Ectodermal cell (in vitro differentiated cells): ENCODE results near the gene MAGI1.
"Not testable (repeated sequence)": the region's sequence is repeated elsewhere in the genome, so short reads cannot be mapped to it uniquely, and the experiment has no call there.

ENCODE experiments used
- H3K27ac ChIP-seq: 2 replicates; pipeline ENCODE4 v1.7.0; 2013; ENCODE audit warnings: mild to moderate bottlenecking, low read depth, low read length; ENCODE audit not compliant: insufficient read depth, poor library complexity, severe bottlenecking
- H3K27me3 ChIP-seq: 2 replicates; pipeline ENCODE4 v1.7.0; 2013; ENCODE audit warnings: mild to moderate bottlenecking, low read length; ENCODE audit not compliant: insufficient read depth, control insufficient read depth, poor library complexity, severe bottlenecking
- H3K36me3 ChIP-seq: one replicate; pipeline ENCODE4 v1.7.0; 2013; ENCODE audit warnings: low read length; ENCODE audit not compliant: control insufficient read depth, insufficient read depth
- H3K4me1 ChIP-seq: one replicate; pipeline ENCODE4 v1.7.0; 2013; ENCODE audit warnings: low read length; ENCODE audit not compliant: control insufficient read depth, insufficient read depth
- H3K4me3 ChIP-seq: 2 replicates; pipeline ENCODE4 v1.7.0; 2013; ENCODE audit warnings: low read depth, low read length, control low read depth; ENCODE audit not compliant: insufficient read depth
- H3K9me3 ChIP-seq: 2 replicates; pipeline ENCODE4 v1.7.0; 2013; ENCODE audit warnings: mild to moderate bottlenecking, low read length, moderate library complexity; ENCODE audit not compliant: control insufficient read depth
- WGBS, 2 experiments: methylation state at CpG; one replicate each; pipeline ENCODE4 v1.1.7; 2013; ENCODE audit warnings: missing lambda C conversion rate in 2 of 2; 5-methylcytosine and 5-hydroxymethylcytosine counted together

MAGI1 gene

DNA sequence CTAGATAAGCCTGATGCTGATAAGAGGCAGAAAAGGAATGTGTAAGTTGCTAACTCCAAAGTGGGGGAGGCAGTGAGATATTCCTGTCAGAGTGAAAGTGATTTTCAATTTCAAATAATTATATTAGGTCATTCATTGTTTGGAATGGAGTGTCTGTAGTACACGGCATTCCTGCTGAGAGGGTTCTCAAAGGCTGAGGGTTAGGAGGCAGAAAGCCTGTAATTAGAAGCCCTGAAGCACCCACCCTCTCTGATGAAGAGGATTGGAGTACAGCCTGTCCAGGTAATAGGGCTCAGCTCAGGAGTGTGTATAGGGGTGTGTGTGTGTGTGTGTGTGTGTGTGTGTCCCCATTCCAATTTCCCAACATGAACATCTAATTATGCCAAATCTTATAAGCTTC is 486.8 kb downstream of the MAGI1 start:
- Histone ChIP-seq H3K27me3 (peaks cover 18% of the 10 kb centered on the region), H3K4me3 (no peak overlapping the region), H3K27ac (no peak overlapping the region), H3K9me3 (no peaks in the 10 kb centered on the region), H3K36me3 (no peaks in the 10 kb centered on the region), H3K4me1 (peaks cover 6% of the 10 kb centered on the region)
- 31 to 54% methylated on average over 1 of the region's 1 CpG for WGBS, 2 experiments

DNA sequence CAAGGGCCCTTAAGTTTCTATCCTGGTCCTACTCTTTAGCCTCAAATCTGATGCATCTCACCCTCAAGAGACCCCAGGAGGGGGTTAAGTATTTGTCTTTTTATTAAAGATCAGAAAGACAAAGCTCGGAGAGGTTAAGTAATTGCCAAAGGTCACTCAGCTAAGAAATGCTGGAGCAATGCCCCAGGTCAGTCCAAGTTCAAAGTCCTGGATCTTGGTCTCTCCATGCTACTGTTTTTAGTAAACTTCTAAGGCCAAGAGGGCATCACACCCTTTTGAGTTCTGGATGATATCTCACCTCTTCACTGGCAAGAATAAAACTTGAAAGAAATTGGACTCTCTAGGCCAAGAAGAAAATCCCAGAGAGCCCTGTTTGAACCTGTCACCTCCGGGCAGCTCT is 488.6 kb downstream of the MAGI1 start:
- Histone ChIP-seq H3K4me3 (no peak overlapping the region), H3K4me1 (peaks cover 6% of the 10 kb centered on the region), H3K36me3 (no peaks in the 10 kb centered on the region), H3K27ac (no peak overlapping the region), H3K9me3 (no peaks in the 10 kb centered on the region), H3K27me3 (peaks cover 18% of the 10 kb centered on the region)
- WGBS, 2 experiments, result 73 to 81% methylated on average over 2 of the region's 2 CpGs

DNA sequence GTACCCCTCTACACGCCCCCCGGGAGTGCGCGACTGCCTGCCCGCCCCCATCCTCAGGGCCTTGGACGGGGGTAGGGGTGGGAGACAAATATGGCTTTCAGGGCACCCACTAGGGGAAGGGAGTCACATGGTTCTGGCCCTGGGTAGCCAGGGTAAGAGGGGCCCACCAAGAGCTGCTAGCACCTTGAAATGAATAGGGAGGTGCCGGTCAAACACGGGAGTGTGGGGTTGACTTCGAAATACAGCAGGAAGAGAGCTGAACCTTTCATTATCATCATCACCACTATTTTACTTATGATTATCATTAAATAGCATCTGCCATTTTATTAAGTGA is 489.1 kb downstream of the MAGI1 start:
- Histone ChIP-seq H3K36me3 (no peaks in the 10 kb centered on the region), H3K27ac (no peak overlapping the region), H3K27me3 (peaks cover 18% of the 10 kb centered on the region), H3K9me3 (no peaks in the 10 kb centered on the region), H3K4me1 (peaks cover 6% of the 10 kb centered on the region), H3K4me3 (peak overlapping the region; percentile 48)
- 10% methylated on average over 9 of the region's 9 CpGs for WGBS, 2 experiments

DNA sequence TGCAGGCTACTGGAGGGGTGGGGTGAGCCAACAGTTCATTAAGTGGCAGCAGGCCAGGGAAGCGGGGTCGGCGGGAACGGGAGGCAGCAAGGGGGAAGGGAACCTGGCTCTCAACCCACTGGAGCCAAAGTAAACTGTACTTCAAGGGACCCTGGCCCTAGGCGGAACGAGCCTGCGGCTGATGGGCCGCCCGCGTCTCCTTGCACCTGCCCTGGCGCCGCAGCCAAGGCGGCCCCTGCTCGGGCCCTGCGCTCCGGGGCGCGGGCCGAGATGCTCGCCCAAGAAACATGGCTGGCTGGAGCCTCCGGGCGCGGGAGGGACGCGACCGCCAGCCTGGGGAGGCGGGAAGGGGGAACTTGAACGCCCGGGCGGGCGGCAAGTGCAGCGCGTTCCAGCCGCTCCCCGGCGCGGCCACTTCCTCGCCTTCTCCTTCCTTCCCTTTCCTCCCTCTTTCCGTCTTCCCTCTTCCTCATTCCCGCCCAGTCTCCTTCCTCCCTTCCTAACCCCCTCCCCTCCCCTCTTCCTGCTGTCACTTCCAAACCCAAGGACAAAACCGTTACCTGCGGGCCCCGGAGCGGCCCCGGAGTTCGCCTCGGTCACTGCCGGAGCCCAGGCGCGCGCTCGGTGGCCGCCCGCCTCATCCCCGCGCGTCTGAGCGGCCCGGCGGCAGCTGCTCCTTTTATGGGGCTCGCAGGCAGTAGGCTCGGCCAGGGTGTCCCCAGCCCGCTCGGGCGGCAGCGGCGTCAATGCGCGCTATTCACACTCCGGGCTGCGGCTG is 489.7 kb downstream of the MAGI1 start:
- 1% methylated on average over 71 of the region's 71 CpGs for WGBS, 2 experiments
- H3K4me1 ChIP-seq, result peaks cover 6% of the 10 kb centered on the region
- no peaks in the 10 kb centered on the region for H3K9me3 ChIP-seq
- no peak overlapping the region for H3K27ac ChIP-seq
- peaks cover 18% of the 10 kb centered on the region for H3K27me3 ChIP-seq
- H3K4me3 ChIP-seq, result peak overlapping the region; percentile 48
- H3K36me3 ChIP-seq, result no peaks in the 10 kb centered on the region

DNA sequence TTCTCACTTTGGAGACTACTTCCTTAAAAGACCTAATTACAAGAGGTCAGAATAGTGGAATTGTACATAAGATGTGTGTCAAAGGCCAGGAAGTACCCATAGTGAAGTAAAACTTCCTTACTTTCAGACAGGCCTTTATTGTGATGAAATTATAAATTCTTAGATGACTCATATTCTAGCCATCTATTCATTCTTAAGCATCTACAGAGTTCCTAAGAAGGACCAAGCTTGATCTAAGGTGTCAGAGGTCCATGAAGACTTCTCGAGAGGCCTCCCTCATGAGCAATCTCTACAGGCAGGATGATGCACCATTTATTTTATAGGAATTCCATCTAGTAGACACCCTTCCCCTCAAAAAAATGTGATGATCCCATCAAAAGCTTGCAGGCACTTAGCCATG is 493.3 kb downstream of the MAGI1 start:
- H3K4me1 ChIP-seq, result peaks cover 3% of the 10 kb centered on the region
- no peaks in the 10 kb centered on the region for H3K36me3 ChIP-seq
- WGBS, 2 experiments, result 89 to 95% methylated on average over 1 of the region's 1 CpG
- H3K27me3 ChIP-seq, result peaks cover 18% of the 10 kb centered on the region
- no peak overlapping the region for H3K4me3 ChIP-seq
- no peaks in the 10 kb centered on the region for H3K9me3 ChIP-seq
- H3K27ac ChIP-seq, result no peak overlapping the region

DNA sequence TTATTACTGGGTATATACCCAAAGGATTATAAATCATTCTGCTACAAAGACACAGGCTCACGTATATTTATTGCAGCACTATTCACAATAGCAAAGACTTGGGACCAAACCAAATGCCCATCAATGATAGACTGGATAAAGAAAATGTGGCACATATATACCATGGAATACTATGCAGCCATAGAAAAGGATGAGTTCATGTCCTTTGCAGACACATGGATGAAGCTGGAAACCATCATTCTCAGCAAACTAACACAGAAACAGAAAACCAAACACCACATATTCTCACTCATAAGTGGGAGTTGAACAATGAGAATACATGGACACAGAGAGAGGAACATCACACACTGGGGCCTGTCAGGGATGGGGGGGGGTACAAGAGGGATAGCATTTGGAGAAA is 495.3 kb downstream of the MAGI1 start:
- not testable (repeated sequence) for H3K4me3 ChIP-seq, H3K27ac ChIP-seq, H3K9me3 ChIP-seq, H3K27me3 ChIP-seq, H3K36me3 ChIP-seq
- WGBS, 2 experiments, result 93 to 100% methylated on average over 1 of the region's 1 CpG
- peaks cover 10% of the 10 kb centered on the region for H3K4me1 ChIP-seq

DNA sequence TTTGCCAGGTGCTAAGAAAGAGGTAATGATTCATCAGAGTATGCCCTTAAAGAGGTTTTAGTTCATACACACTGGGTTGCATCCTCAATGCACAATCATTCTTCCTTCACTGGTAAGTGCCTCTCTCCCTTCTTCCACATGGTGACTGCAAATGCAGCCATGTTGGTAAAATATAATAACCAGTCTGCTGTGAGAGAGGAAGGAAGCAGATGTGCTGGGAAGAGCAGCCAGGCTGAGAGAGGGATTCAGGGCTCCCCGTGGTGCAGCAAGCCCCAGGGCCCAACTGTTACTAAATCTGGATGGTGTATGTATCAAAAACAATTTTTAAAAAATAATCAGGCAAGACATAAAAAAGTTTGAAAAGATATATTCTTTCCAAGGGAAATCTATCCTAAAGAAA is 498.1 kb downstream of the MAGI1 start:
- H3K27me3 ChIP-seq, result no peaks in the 10 kb centered on the region
- no peaks in the 10 kb centered on the region for H3K9me3 ChIP-seq
- 0 to 20% methylated on average over 1 of the region's 1 CpG for WGBS, 2 experiments
- no peaks in the 10 kb centered on the region for H3K36me3 ChIP-seq
- peaks cover 11% of the 10 kb centered on the region for H3K4me1 ChIP-seq
- no peak overlapping the region for H3K4me3 ChIP-seq
- no peak overlapping the region for H3K27ac ChIP-seq

DNA sequence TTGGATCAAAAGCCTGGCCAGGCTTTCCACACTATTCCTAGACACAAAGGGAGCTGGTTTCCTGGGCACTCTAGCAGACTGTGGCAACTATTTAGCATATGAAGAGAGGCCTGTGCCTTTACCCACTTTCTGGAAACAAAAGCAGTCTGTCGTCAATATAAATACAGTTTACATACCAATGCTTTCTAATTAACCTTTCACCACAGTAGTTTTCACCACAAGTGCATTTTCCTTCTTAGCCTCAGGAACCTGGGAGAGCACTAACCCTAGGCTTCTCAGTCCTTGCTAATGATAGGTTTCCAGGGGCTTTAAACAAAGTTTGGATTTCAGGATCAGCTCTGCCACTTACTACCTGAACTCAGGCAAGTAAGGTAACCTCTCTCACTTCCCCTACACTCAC is 499.1 kb downstream of the MAGI1 start:
- H3K36me3 ChIP-seq, result no peaks in the 10 kb centered on the region
- H3K27me3 ChIP-seq, result no peaks in the 10 kb centered on the region
- peaks cover 14% of the 10 kb centered on the region for H3K4me1 ChIP-seq
- no peak overlapping the region for H3K27ac ChIP-seq
- H3K9me3 ChIP-seq, result no peaks in the 10 kb centered on the region
- no peak overlapping the region for H3K4me3 ChIP-seq
- WGBS, 2 experiments, result 0% methylated on average over 1 of the region's 1 CpG

DNA sequence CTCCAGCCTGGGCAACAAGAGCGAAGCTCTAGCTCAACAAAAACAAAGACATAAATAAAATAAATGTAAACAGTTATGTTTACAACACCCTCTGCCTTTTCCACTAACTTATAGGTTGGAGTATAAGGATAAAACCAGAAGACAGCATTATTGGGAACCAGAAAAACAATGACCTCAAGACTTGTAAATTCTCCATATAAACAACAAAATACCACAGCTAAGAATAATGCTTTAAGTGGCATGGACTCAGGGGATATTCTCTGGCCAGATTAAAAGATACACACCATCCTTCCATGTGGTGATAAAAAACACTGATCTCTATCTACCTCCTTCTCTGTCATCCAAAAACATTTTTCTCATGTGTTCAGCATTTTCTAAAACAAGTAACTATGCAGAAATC is 500.6 kb downstream of the MAGI1 start:
- H3K9me3 ChIP-seq, result no peaks in the 10 kb centered on the region
- no peak overlapping the region for H3K27ac ChIP-seq
- peaks cover 14% of the 10 kb centered on the region for H3K4me1 ChIP-seq
- no peak overlapping the region for H3K4me3 ChIP-seq
- WGBS, 2 experiments, result 100% methylated on average over 1 of the region's 1 CpG; no CpG with 5 or more reads in 1 of the 2 experiments
- no peaks in the 10 kb centered on the region for H3K36me3 ChIP-seq
- H3K27me3 ChIP-seq, result no peaks in the 10 kb centered on the region

DNA sequence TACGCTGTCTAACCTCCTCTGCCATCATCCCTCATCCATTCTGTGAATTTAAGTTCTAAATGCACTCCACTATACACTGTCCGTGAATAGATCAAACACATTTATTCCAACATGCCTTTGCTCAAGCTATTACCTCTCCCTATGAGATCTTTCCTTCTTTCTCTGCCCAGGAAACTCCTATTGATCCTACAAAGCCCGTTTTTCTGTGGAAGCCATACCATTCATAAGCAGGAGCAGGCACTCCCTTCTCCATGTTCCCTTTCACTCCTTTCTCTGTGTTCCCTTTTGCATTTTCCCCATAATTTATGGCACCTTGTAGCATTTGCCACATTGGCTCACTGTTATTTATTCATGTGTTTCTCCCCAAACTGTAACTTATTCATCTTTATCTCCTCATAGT is 501.6 kb downstream of the MAGI1 start:
- H3K4me1 ChIP-seq, result peaks cover 14% of the 10 kb centered on the region
- H3K27me3 ChIP-seq, result no peaks in the 10 kb centered on the region
- no peak overlapping the region for H3K4me3 ChIP-seq
- 60 to 66% methylated on average over 3 of the region's 3 CpGs for whole genome bisulfite sequencing, 2 experiments
- no peaks in the 10 kb centered on the region for H3K36me3 ChIP-seq
- no peak overlapping the region for H3K27ac ChIP-seq
- no peaks in the 10 kb centered on the region for H3K9me3 ChIP-seq

DNA sequence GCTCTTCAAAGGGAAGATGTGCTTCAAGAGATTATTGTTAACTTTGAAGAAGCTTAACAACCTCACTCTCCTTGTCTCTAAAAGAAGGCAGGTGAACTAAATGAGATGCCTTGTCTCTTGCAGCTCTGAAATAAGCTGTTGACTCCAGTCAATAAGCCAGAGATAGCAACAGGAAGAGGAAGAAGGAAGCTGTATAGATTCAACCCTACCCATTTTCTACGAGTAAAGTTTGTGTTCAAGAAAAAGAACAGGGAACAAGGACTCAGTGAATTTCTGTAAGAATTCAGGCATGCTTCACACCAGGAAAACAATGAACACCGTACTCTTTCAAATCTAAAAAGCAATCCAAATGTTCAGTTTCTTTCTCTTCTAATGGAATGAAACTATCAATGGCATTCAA is 503.5 kb downstream of the MAGI1 start:
- WGBS, 2 experiments, result 91 to 96% methylated on average over 2 of the region's 2 CpGs
- no peaks in the 10 kb centered on the region for H3K27me3 ChIP-seq

More for the DNA sequence above, 503.5 kb downstream of the MAGI1 start:
- Histone ChIP-seq H3K27ac (no peak overlapping the region), H3K4me1 (peaks cover 14% of the 10 kb centered on the region), H3K36me3 (no peaks in the 10 kb centered on the region), H3K9me3 (no peaks in the 10 kb centered on the region), H3K4me3 (no peak overlapping the region)
